ENCODE data around the gene HOXC4. TPM values are rescaled to one million over a fixed set of nuclear protein-coding genes. Genes with fewer than 3 reads are reported as not detected.
"Not testable (repeated sequence)": the region's sequence is repeated elsewhere in the genome, so short reads cannot be mapped to it uniquely, and the experiment has no call there.

HOXC4 gene
- total and polyA plus RNA-seq, 2 of the 8 experiments (the other 6 are each of a cell fraction or from before 2014, with no cell fraction given) = not detected

DNA sequence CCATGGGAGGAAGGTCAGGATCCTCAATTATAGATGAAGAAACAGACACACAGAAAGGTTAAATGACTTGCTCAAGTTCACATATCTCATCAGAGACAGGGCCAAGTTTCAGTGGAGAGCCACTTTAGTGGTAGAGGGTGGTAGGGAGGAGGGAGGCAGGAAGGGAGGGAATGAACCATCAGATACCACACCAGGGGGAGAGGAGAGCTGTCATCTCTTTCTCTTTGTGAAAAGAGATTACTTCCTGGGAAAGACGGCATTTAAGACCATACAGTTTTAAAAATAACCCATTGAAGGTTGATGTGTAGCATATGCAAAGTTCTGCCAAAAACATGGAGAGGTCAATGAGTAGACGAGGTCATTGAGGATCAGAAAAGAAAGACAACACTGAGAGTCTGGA, 39.3 kb downstream of the HOXC4 start:
- H3K9ac ChIP-seq (replicated peaks in 1 of 4; ENCODE audit: extremely low read depth in 1 of 4, low read depth in 3 of 4, low read length in 3 of 4); H3K4me3 ChIP-seq (ENCODE audit: extremely low read depth in 1 of 4, insufficient read depth in 2 of 4, low read depth in 3 of 4, low read length in 4 of 4); H3K4me2 ChIP-seq (ENCODE audit: insufficient read depth in 1 of 2, low read depth in 2 of 2, low read length in 2 of 2); H2BK15ac ChIP-seq (ENCODE audit: low read length); H2BK12ac ChIP-seq (ENCODE audit: low read depth, low read length); H3K56ac ChIP-seq (replicated peaks; ENCODE audit: insufficient read length, low read depth, low read length); H3K79me2 ChIP-seq (ENCODE audit: control insufficient read depth in 1 of 2, insufficient read depth in 2 of 2, low read length in 2 of 2); H3K36me3 ChIP-seq (ENCODE audit: control insufficient read depth in 2 of 4, insufficient read depth in 4 of 4, low read length in 3 of 4); H3K79me1 ChIP-seq (ENCODE audit: low read depth, low read length); H3K23ac ChIP-seq (ENCODE audit: insufficient read length); H4K20me1 ChIP-seq (replicated peaks in 1 of 2; ENCODE audit: control insufficient read depth in 1 of 2, insufficient read depth in 2 of 2, low read length in 2 of 2); FAIRE-seq; H3K4ac ChIP-seq (replicated peaks; ENCODE audit: insufficient read length, low read depth, low read length); H3K9me3 ChIP-seq (ENCODE audit: insufficient read depth in 2 of 2, low read depth in 1 of 2, low read length in 1 of 2); DNase-seq (ENCODE audit: low read depth in 1 of 2, low spot score in 2 of 2); H2BK20ac ChIP-seq (ENCODE audit: low read length); CTCF ChIA-PET (ENCODE audit: partially characterized antibody); H2AK5ac ChIP-seq (ENCODE audit: low read depth, low read length); POLR2A ChIA-PET (ENCODE audit: partially characterized antibody); H3K4me1 ChIP-seq (replicated peaks in 1 of 4; ENCODE audit: control insufficient read depth in 3 of 4, insufficient read depth in 4 of 4, low read length in 3 of 4); H4K8ac ChIP-seq (ENCODE audit: extremely low read depth, insufficient read depth, low read length); H4K91ac ChIP-seq (replicated peaks; ENCODE audit: insufficient read length, low read length); H2BK120ac ChIP-seq (replicated peaks; ENCODE audit: low read depth, low read length); H3K27ac ChIP-seq (ENCODE audit: low read depth, low read length); H2BK5ac ChIP-seq (ENCODE audit: low read depth, low read length); H3K23me2 ChIP-seq (ENCODE audit: low read depth, low read length); H3K14ac ChIP-seq (ENCODE audit: insufficient read length); H3K18ac ChIP-seq (ENCODE audit: extremely low read depth, low read length); H2AFZ ChIP-seq (ENCODE audit: low read length); H4K5ac ChIP-seq (ENCODE audit: insufficient read length, low read depth, low read length): not testable (repeated sequence)
- peaks cover 36 to 54% (median 45%) of the 10 kb centered on the region in 4 experiments for H3K27me3 ChIP-seq (replicated peaks in 1 of 4; ENCODE audit: control insufficient read depth in 3 of 4, extremely low read depth in 1 of 4, insufficient read depth in 3 of 4, low read length in 3 of 4)
- WGBS, 2 experiments (ENCODE audit: extremely low coverage in 1 of 2, insufficient coverage in 1 of 2, insufficient read length in 1 of 2, insufficient replicate concordance in 2 of 2, low coverage in 1 of 2, low lambda C conversion rate in 2 of 2, missing lambda C conversion rate in 1 of 2) = 72% methylated on average over 2 of the region's 2 CpGs; no CpG with 5 or more reads in 1 of the 2 experiments

DNA sequence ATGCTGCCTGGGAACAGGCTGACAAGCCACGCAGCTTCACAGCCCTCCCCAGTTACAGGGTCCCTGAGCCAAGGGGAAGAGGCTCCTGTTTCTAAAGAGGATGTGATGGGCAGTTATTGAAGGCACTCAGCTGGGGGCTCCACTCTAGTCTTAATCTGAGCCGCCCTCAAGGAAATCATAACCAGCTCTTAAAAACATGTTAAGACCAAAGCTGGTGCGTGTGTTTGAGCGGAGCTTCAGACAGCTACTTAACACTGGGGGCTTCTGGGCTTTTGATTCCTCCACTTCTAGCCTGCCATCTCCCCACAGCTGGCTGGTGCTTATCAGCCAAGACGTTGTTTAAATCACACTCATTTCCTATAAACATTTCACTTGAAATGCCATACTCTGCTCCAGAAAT, 42.3 kb downstream of the HOXC4 start:
- POLR2A ChIA-PET (ENCODE audit: partially characterized antibody); H3K9ac ChIP-seq (replicated peaks in 1 of 4; ENCODE audit: extremely low read depth in 1 of 4, low read depth in 3 of 4, low read length in 3 of 4); H2BK12ac ChIP-seq (ENCODE audit: low read depth, low read length); H3K36me3 ChIP-seq (ENCODE audit: control insufficient read depth in 2 of 4, insufficient read depth in 4 of 4, low read length in 3 of 4); H3K79me1 ChIP-seq (ENCODE audit: low read depth, low read length); H3K79me2 ChIP-seq (ENCODE audit: control insufficient read depth in 1 of 2, insufficient read depth in 2 of 2, low read length in 2 of 2); H4K91ac ChIP-seq (replicated peaks; ENCODE audit: insufficient read length, low read length); H3K14ac ChIP-seq (ENCODE audit: insufficient read length); H4K5ac ChIP-seq (ENCODE audit: insufficient read length, low read depth, low read length); H2BK120ac ChIP-seq (replicated peaks; ENCODE audit: low read depth, low read length); H3K18ac ChIP-seq (ENCODE audit: extremely low read depth, low read length); DNase-seq (ENCODE audit: low read depth in 1 of 2, low spot score in 2 of 2); H3K23ac ChIP-seq (ENCODE audit: insufficient read length); H3K56ac ChIP-seq (replicated peaks; ENCODE audit: insufficient read length, low read depth, low read length); H3K4ac ChIP-seq (replicated peaks; ENCODE audit: insufficient read length, low read depth, low read length); H2BK5ac ChIP-seq (ENCODE audit: low read depth, low read length); H3K9me3 ChIP-seq (ENCODE audit: insufficient read depth in 2 of 2, low read depth in 1 of 2, low read length in 1 of 2); H3K4me2 ChIP-seq (ENCODE audit: insufficient read depth in 1 of 2, low read depth in 2 of 2, low read length in 2 of 2); H4K20me1 ChIP-seq (replicated peaks in 1 of 2; ENCODE audit: control insufficient read depth in 1 of 2, insufficient read depth in 2 of 2, low read length in 2 of 2); FAIRE-seq; H3K4me1 ChIP-seq (replicated peaks in 1 of 4; ENCODE audit: control insufficient read depth in 3 of 4, insufficient read depth in 4 of 4, low read length in 3 of 4); H2AK5ac ChIP-seq (ENCODE audit: low read depth, low read length); H4K8ac ChIP-seq (ENCODE audit: extremely low read depth, insufficient read depth, low read length); H2AFZ ChIP-seq (ENCODE audit: low read length); H3K4me3 ChIP-seq (ENCODE audit: extremely low read depth in 1 of 4, insufficient read depth in 2 of 4, low read depth in 3 of 4, low read length in 4 of 4); H3K27ac ChIP-seq (ENCODE audit: low read depth, low read length); H2BK15ac ChIP-seq (ENCODE audit: low read length); H2BK20ac ChIP-seq (ENCODE audit: low read length); H3K23me2 ChIP-seq (ENCODE audit: low read depth, low read length): not testable (repeated sequence)
- WGBS, 2 experiments (ENCODE audit: extremely low coverage in 1 of 2, insufficient coverage in 1 of 2, insufficient read length in 1 of 2, insufficient replicate concordance in 2 of 2, low coverage in 1 of 2, low lambda C conversion rate in 2 of 2, missing lambda C conversion rate in 1 of 2) = 74% methylated on average over 5 of the region's 5 CpGs; no CpG with 5 or more reads in 1 of the 2 experiments
- CTCF ChIA-PET (ENCODE audit: partially characterized antibody) = interaction anchor here (1.0 kb wide), 1 partner anchor 38 kb away, joined by 3 read pairs; no protein-coding TSS in a partner anchor
- H3K27me3 ChIP-seq (replicated peaks in 1 of 4; ENCODE audit: control insufficient read depth in 3 of 4, extremely low read depth in 1 of 4, insufficient read depth in 3 of 4, low read length in 3 of 4) = peaks cover 15 to 28% (median 20%) of the 10 kb centered on the region in 4 experiments

Data from H1 (cell line).